ENCODE measurements around the gene NAALADL2. TPM values are rescaled to one million over a fixed set of nuclear protein-coding genes. Genes with fewer than 3 reads are reported as not detected.

NAALADL2 gene
- total RNA-seq, 1 experiment from 2014 or later = 2.7 TPM

GRCh38 chr3:174936590-174936989, 77.5 kb downstream of the NAALADL2 start:
- intact Hi-C loops (cut with micrococcal nuclease; ENCODE audit: unreplicated experiment) (no loop called here), in situ Hi-C loops (cut with HindIII; ENCODE audit: low pct_unique_long_range_greater_than_20kb, low sequenced_read_pairs) (no loop called here)
- H3K4me3 ChIP-seq (ENCODE audit: low read depth in 2 of 2, low read length in 2 of 2) = no peak overlapping the region
- ChIA-PET POLR2A (no interaction called here), CTCF (no interaction called here)
- no peaks in the 10 kb centered on the region for H3K9me3 ChIP-seq (ENCODE audit: control insufficient read depth, insufficient read depth, low read depth, low read length)
- no peak for ATAC-seq
- BruUV-seq (replicated peaks) = no TSS peak
- H3K27me3 ChIP-seq (ENCODE audit: control insufficient read depth, insufficient read depth, low read length) = no peaks in the 10 kb centered on the region
- TF ChIP-seq SIN3A (IDR thresholded peaks at IDR 0.05; ENCODE audit: borderline replicate concordance, insufficient read depth, low read depth, low read length) (no peak), POLR2AphosphoS5 (IDR thresholded peaks at IDR 0.05; ENCODE audit: low read depth, low read length) (no peak), TCF7L2 (IDR thresholded peaks at IDR 0.05; ENCODE audit: low read depth, low read length) (no peak), CTCF (IDR thresholded peaks at IDR 0.05) (no peak), REST (IDR thresholded peaks at IDR 0.05; ENCODE audit: insufficient read depth in 1 of 2, low read depth in 2 of 2, low read length in 1 of 2) (no peak)
- H3K27ac ChIP-seq (ENCODE audit: low read length) = no peak overlapping the region
- no peak for DNase-seq (ENCODE audit: low read depth, low spot score)
- no peaks in the 10 kb centered on the region for H3K36me3 ChIP-seq (ENCODE audit: control insufficient read depth, insufficient read depth, low read length)
- no peaks in the 10 kb centered on the region for H3K4me1 ChIP-seq (ENCODE audit: control insufficient read depth, insufficient read depth, low read length)

GRCh38 chr3:174937478-174937877, 78.3 kb downstream of the NAALADL2 start:
- DNase-seq (ENCODE audit: low read depth, low spot score) (no peak), ATAC-seq (no peak)
- no peak overlapping the region for H3K4me3 ChIP-seq (ENCODE audit: low read depth in 2 of 2, low read length in 2 of 2)
- H3K27me3 ChIP-seq (ENCODE audit: control insufficient read depth, insufficient read depth, low read length) = no peaks in the 10 kb centered on the region
- no peaks in the 10 kb centered on the region for H3K36me3 ChIP-seq (ENCODE audit: control insufficient read depth, insufficient read depth, low read length)
- intact Hi-C loops (cut with micrococcal nuclease; ENCODE audit: unreplicated experiment) (no loop called here), in situ Hi-C loops (cut with HindIII; ENCODE audit: low pct_unique_long_range_greater_than_20kb, low sequenced_read_pairs) (no loop called here)
- BruUV-seq (replicated peaks) = no TSS peak
- CTCF ChIA-PET = interaction anchor here (0.6 kb wide), 1 partner anchor 331 kb away, joined by 3 read pairs; no protein-coding TSS in a partner anchor
- no peak overlapping the region for H3K27ac ChIP-seq (ENCODE audit: low read length)
- no peaks in the 10 kb centered on the region for H3K9me3 ChIP-seq (ENCODE audit: control insufficient read depth, insufficient read depth, low read depth, low read length)
- H3K4me1 ChIP-seq (ENCODE audit: control insufficient read depth, insufficient read depth, low read length) = no peaks in the 10 kb centered on the region
- POLR2A ChIA-PET = no interaction called here
- TF ChIP-seq TCF7L2 (IDR thresholded peaks at IDR 0.05; ENCODE audit: low read depth, low read length) (no peak), CTCF (IDR thresholded peaks at IDR 0.05) (no peak), POLR2AphosphoS5 (IDR thresholded peaks at IDR 0.05; ENCODE audit: low read depth, low read length) (no peak), REST (IDR thresholded peaks at IDR 0.05; ENCODE audit: insufficient read depth in 1 of 2, low read depth in 2 of 2, low read length in 1 of 2) (no peak), SIN3A (IDR thresholded peaks at IDR 0.05; ENCODE audit: borderline replicate concordance, insufficient read depth, low read depth, low read length) (no peak)
